ENCODE data around the gene SSB.
"Not testable (repeated sequence)": the region's sequence is repeated elsewhere in the genome, so short reads cannot be mapped to it uniquely, and the experiment has no call there.

The SSB gene

GRCh38 chr2:169828141-169828811, 29.6 kb downstream of the SSB start:
- no peak for DNase-seq (ENCODE audit: low read depth)

- no peak for DNase-seq (ENCODE audit: low read depth)
Measured at GRCh38 chr2:169834401-169834800, 35.7 kb downstream of the SSB start.

- no peak for DNase-seq (ENCODE audit: low read depth)
Measured at GRCh38 chr2:169838743-169839489, 40.2 kb downstream of the SSB start.

GRCh38 chr2:169839954-169840746, 41.5 kb downstream of the SSB start:
- no peak for DNase-seq (ENCODE audit: low read depth)

GRCh38 chr2:169840747-169841142, 42.1 kb downstream of the SSB start:
- no peak for DNase-seq (ENCODE audit: low read depth)

- not testable (repeated sequence) for DNase-seq (ENCODE audit: low read depth)
Measured at GRCh38 chr2:169841625-169842024, 43.0 kb downstream of the SSB start.

- no peak for DNase-seq (ENCODE audit: low read depth)
Measured at GRCh38 chr2:169845016-169845415, 46.3 kb downstream of the SSB start.

- DNase-seq (ENCODE audit: low read depth): not testable (repeated sequence)
Measured at GRCh38 chr2:169848959-169849693, 50.5 kb downstream of the SSB start.

- no peak for DNase-seq (ENCODE audit: low read depth)
Measured at GRCh38 chr2:169849710-169850109, 51.0 kb downstream of the SSB start.

GRCh38 chr2:169853041-169853668, 54.5 kb downstream of the SSB start:
- no peak for DNase-seq (ENCODE audit: low read depth)

- not testable (repeated sequence) for DNase-seq (ENCODE audit: low read depth)
Measured at GRCh38 chr2:169855281-169856258, 56.9 kb downstream of the SSB start.

- DNase-seq (ENCODE audit: low read depth): no peak
Measured at GRCh38 chr2:169859423-169859822, 60.8 kb downstream of the SSB start.

- no peak for DNase-seq (ENCODE audit: low read depth)
Measured at GRCh38 chr2:169860149-169860548, 61.5 kb downstream of the SSB start.

Measured in HS-5 (cell line).